Right lobe of liver (tissue), 6 donors: Measurements from ENCODE around the gene SHMT2. TPM values are rescaled to one million over a fixed set of nuclear protein-coding genes. Genes with fewer than 3 reads are reported as not detected.
A peak's percentile ranks its signal among the peaks of the same experiment; 100 is the strongest.

Experiments
- ATAC-seq, 4 donors: fragments of 200-7000 bp; cut with Tn5 transposase; one replicate each; pipeline ENCODE4 v1.9.1; 2020; ENCODE audit warnings: mild to moderate bottlenecking in 4 of 4, moderate library complexity in 4 of 4
- DNase-seq, 3 donors: peaks; one replicate each; pipeline ENCODE4 v3.0.0-alpha.2; 2020
- H3K27ac ChIP-seq, 3 donors: fragments of 200-600 bp; one replicate each; pipeline ENCODE4 v1.8.0; 2022
- H3K27me3 ChIP-seq, 2 donors: fragments of 200-600 bp; one replicate each; pipeline ENCODE4 v1.8.0; 2022
- H3K36me3 ChIP-seq, 4 donors: fragments of 200-600 bp; sonication (generic) in 1 of 4; one replicate each; pipeline versions ENCODE4 v1.5.1 to v1.8.0; 2017 to 2022; ENCODE audit warnings: control low read depth in 1 of 4
- H3K4me1 ChIP-seq, 4 donors: fragments of 200-600 bp; sonication (generic) in 1 of 4; one replicate each; pipeline versions ENCODE4 v1.5.1 to v1.8.0; 2017 to 2022; ENCODE audit warnings: control low read depth in 1 of 4
- H3K4me3 ChIP-seq, 3 donors: fragments of 200-600 bp; one replicate each; pipeline ENCODE4 v1.8.0; 2022
- H3K9me3 ChIP-seq, 4 donors: fragments of 200-600 bp; sonication (generic) in 1 of 4; one replicate each; pipeline versions ENCODE4 v1.5.1 to v1.8.0; 2017 to 2022; ENCODE audit warnings: control low read depth in 1 of 4
- POLR2A ChIP-seq: fragments of 450-650 bp; IDR thresholded peaks from one replicate; pipeline ENCODE4 v1.6.1; 2017; ENCODE audit warnings: antibody characterized with exemption, mild to moderate bottlenecking
- WGBS: methylation state at CpG from one replicate; pipeline ENCODE4 v1.1.6; 2018; ENCODE audit warnings: low coverage, low lambda C conversion rate; ENCODE audit not compliant: insufficient coverage; ENCODE audit errors: missing lambda C conversion rate; 5-methylcytosine and 5-hydroxymethylcytosine counted together
- intact Hi-C, 2 donors: fragments of 100-400 bp; cut with DNase I; formaldehyde crosslinking; loops; one replicate each; pipeline versions ENCODE4 v1.11.2 to v1.14.1; 2022
- total RNA-seq, 6 experiments: library from RNA; depleted of rRNA in 2 of 6; stranded (reverse); fragments of >200 nt in 2 of 6; fragmentation: NEBNext Ultra II Directional in 3 of 6; extraction: Animal tissue kit (Norgen Biotek cat#: 25700) in 3 of 6; gene quantifications; one replicate each; pipeline versions ENCODE4 v1.1.0 to v1.2.4, GENCODE V29; 2016 to 2023
- TF ChIP-seq, protein P1 (sequence below), 4 donors: fragments of 200-600 bp in 3 of 4; fragments of 450-650 bp in 1 of 4; IDR thresholded peaks; one replicate each; pipeline versions ENCODE4 v1.5.1 to v1.8.0; 2016 to 2022; ENCODE audit warnings: antibody characterized with exemption in 4 of 4, mild to moderate bottlenecking in 2 of 4
- donor health status: DM: no; HTN: yes; CAD: no.
- donor health status: DM: no; HTN: no; CAD: no.
- donor health status: DM: no; HTN: no; CAD: no.
- donor health status: DM: no; HTN: yes; CAD: no.
- donor health status: DM: no; HTN: yes; CAD: no.

SHMT2 gene
- total RNA-seq, 6 experiments from 2014 or later, result 157 to 228 (median 194) TPM

DNA sequence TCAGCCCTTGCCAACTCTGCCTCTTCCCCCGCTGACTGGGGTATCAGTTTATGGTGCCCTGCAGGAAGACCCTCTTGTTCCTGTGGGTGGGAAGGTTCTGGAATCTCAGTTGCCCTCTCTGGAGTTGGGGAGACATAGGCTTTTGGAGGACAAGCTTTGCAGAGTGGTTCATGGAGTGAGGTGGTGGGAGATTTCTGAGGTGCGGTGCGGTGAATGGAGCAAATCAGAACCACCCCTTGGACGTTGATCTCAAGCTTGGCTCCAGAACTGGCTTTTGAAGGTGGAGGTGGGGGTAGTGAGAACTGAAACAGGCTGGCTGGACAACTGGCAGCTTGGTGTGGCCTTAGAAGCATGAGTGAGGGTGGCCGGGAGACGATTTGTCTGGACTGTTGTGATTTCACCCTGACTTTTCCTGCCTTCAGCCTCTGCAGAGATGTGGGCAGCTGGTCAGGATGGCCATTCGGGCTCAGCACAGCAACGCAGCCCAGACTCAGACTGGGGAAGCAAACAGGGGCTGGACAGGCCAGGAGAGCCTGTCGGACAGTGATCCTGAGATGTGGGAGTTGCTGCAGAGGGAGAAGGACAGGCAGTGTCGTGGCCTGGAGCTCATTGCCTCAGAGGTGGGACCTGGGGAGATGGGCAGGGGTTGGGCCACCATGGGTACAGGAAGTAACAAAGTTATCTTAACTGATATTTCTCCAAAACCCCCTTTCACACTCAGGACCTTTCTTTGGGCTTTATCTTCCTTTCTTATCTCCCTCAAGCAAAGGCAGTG, 1.1 kb downstream of the SHMT2 start:
- no peak for TF ChIP-seq POLR2A
- TF ChIP-seq, protein P1, sequence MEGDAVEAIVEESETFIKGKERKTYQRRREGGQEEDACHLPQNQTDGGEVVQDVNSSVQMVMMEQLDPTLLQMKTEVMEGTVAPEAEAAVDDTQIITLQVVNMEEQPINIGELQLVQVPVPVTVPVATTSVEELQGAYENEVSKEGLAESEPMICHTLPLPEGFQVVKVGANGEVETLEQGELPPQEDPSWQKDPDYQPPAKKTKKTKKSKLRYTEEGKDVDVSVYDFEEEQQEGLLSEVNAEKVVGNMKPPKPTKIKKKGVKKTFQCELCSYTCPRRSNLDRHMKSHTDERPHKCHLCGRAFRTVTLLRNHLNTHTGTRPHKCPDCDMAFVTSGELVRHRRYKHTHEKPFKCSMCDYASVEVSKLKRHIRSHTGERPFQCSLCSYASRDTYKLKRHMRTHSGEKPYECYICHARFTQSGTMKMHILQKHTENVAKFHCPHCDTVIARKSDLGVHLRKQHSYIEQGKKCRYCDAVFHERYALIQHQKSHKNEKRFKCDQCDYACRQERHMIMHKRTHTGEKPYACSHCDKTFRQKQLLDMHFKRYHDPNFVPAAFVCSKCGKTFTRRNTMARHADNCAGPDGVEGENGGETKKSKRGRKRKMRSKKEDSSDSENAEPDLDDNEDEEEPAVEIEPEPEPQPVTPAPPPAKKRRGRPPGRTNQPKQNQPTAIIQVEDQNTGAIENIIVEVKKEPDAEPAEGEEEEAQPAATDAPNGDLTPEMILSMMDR (IDR thresholded peaks at IDR 0.05), result no peak
- ATAC-seq (peak; percentile 3 to 69 (median 60)), DNase-seq (peak in 1 of 3 donors; percentile 87)
- Histone ChIP-seq H3K27me3 (peaks cover 0 to 4% of the 10 kb centered on the region in 2 donors), H3K4me3 (peak overlapping the region; percentile 58 to 63 (median 60)), H3K4me1 (peaks cover 0 to 54% (median 23%) of the 10 kb centered on the region in 4 donors), H3K9me3 (no peaks in the 10 kb centered on the region), H3K27ac (peak overlapping the region; percentile 89 to 91 (median 91)), H3K36me3 (peaks cover 0 to 31% (median 15%) of the 10 kb centered on the region in 4 donors)
- intact Hi-C loops, result no loop called here
- WGBS, result 15% methylated on average over 6 of the region's 10 CpGs

DNA sequence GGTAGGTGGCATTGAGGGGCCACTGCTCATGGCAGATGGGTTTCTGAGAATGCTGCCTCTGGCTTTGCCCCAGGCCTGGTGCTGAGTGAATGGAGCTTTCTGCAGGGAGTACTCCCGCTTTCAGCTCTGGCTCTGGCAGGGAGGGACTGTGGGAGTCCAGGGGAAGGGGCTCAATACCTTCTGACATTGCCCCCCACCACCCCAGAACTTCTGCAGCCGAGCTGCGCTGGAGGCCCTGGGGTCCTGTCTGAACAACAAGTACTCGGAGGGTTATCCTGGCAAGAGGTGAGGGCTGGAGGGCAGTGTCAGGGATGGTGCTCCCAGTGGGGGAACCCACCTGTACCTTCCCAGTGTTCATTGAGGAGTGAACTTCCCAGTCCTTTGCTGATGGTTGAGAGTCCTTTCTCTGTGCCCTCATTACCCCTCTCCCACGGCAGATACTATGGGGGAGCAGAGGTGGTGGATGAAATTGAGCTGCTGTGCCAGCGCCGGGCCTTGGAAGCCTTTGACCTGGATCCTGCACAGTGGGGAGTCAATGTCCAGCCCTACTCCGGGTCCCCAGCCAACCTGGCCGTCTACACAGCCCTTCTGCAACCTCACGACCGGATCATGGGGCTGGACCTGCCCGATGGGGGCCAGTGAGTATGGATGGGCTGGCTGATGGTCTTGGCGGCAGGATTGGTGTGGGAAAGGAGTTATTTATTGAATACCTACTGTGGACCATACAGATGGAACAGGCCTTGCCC, 1.9 kb downstream of the SHMT2 start:
- ATAC-seq (peak in 3 of 4 donors; percentile 36 to 46 (median 41)), DNase-seq (peak in 2 of 3 donors; percentile 84 to 89)
- peak overlapping the region; percentile 58 to 63 (median 60) for H3K4me3 ChIP-seq

GRCh38 chr12:57232156-57232756, 2.7 kb downstream of the SHMT2 start:
- peaks cover 0 to 54% (median 23%) of the 10 kb centered on the region in 4 donors for H3K4me1 ChIP-seq

More for the DNA sequence above, 1.9 kb downstream of the SHMT2 start:
- Histone ChIP-seq H3K27ac (peak overlapping the region; percentile 89 to 91 (median 91)), H3K27me3 (no peaks in the 10 kb centered on the region), H3K4me1 (peaks cover 0 to 54% (median 23%) of the 10 kb centered on the region in 4 donors), H3K9me3 (no peaks in the 10 kb centered on the region), H3K36me3 (peaks cover 0 to 31% (median 15%) of the 10 kb centered on the region in 4 donors)
- WGBS, result 60% methylated on average over 1 of the region's 13 CpGs
- intact Hi-C loops, result no loop called here
- TF ChIP-seq, protein P1 (IDR thresholded peaks at IDR 0.05), result no peak
- peak; percentile 29 for TF ChIP-seq POLR2A

More at GRCh38 chr12:57232156-57232756, 2.7 kb downstream of the SHMT2 start:
- Histone ChIP-seq H3K4me3 (peak overlapping the region; percentile 58 to 63 (median 60)), H3K27ac (peak overlapping the region in 2 of 3 donors; percentile 89 to 91), H3K9me3 (no peaks in the 10 kb centered on the region), H3K27me3 (no peaks in the 10 kb centered on the region), H3K36me3 (peaks cover 0 to 31% (median 15%) of the 10 kb centered on the region in 4 donors)
- TF ChIP-seq, protein P1 (IDR thresholded peaks at IDR 0.05), result no peak
- TF ChIP-seq POLR2A, result no peak
- 46% methylated on average over 9 of the region's 19 CpGs for WGBS
- DNase-seq, result peak in 1 of 3 donors; percentile 63
- intact Hi-C loops, result no loop called here
- peak in 1 of 4 donors; percentile 2 for ATAC-seq
